HG03558 (cell line): ENCODE results near the gene TRABD2B.

Source experiments
- ATAC-seq: cut with Tn5 transposase; IDR thresholded peaks from one replicate; pipeline ENCODE4 v1.9.1; 2021; ENCODE audit warnings: moderate number of reproducible peaks; ENCODE audit not compliant: unreplicated experiment; ENCODE audit errors: extremely low read depth

TRABD2B gene

GRCh38 chr1:47995306-47996050, 1.7 kb downstream of the TRABD2B start:
- no peak for ATAC-seq

GRCh38 chr1:47993881-47994625, 3.1 kb downstream of the TRABD2B start:
- ATAC-seq: no peak

- no peak for ATAC-seq
These were observed 3.8 kb downstream of the TRABD2B start for GRCh38 chr1:47993416-47993740.

- ATAC-seq: no peak
These were observed 4.3 kb downstream of the TRABD2B start for GRCh38 chr1:47992720-47993415.

- no peak for ATAC-seq
These were observed 5.5 kb downstream of the TRABD2B start for GRCh38 chr1:47991673-47992072.

GRCh38 chr1:47991187-47991586, 6.0 kb downstream of the TRABD2B start:
- no peak for ATAC-seq

GRCh38 chr1:47990286-47990685, 6.9 kb downstream of the TRABD2B start:
- no peak for ATAC-seq

GRCh38 chr1:47987601-47988000, 9.6 kb downstream of the TRABD2B start:
- ATAC-seq: no peak

GRCh38 chr1:47986761-47987200, 10.4 kb downstream of the TRABD2B start:
- no peak for ATAC-seq

GRCh38 chr1:47985018-47985417, 12.2 kb downstream of the TRABD2B start:
- no peak for ATAC-seq

GRCh38 chr1:47984175-47984789, 12.9 kb downstream of the TRABD2B start:
- ATAC-seq: no peak

GRCh38 chr1:47983691-47984090, 13.5 kb downstream of the TRABD2B start:
- ATAC-seq: no peak

- no peak for ATAC-seq
These were observed 15.4 kb downstream of the TRABD2B start for GRCh38 chr1:47981667-47982350.

- ATAC-seq: no peak
These were observed 16.7 kb downstream of the TRABD2B start for GRCh38 chr1:47980501-47980900.

- no peak for ATAC-seq
These were observed 17.5 kb downstream of the TRABD2B start for GRCh38 chr1:47979724-47980123.

- no peak for ATAC-seq
These were observed 18.7 kb downstream of the TRABD2B start for GRCh38 chr1:47978486-47978885.

- no peak for ATAC-seq
These were observed 20.5 kb downstream of the TRABD2B start for GRCh38 chr1:47976728-47977127.

- no peak for ATAC-seq
These were observed 20.9 kb downstream of the TRABD2B start for GRCh38 chr1:47976267-47976666.

- no peak for ATAC-seq
These were observed 21.8 kb downstream of the TRABD2B start for GRCh38 chr1:47975302-47975921.
